MM.1S (cell line): ENCODE data around the gene IL1A.

Experiments used
- EZH2 ChIP-seq: fragments of 300-600 bp; sonication (generic); optimal IDR thresholded peaks from 2 replicates; pipeline ENCODE3; 2017; ENCODE audit warnings: low read depth, mild to moderate bottlenecking, antibody characterized with exemption, low read length, mixed read lengths
- EZH2phosphoT487 ChIP-seq: fragments of 300-600 bp; sonication (generic); IDR thresholded peaks from 2 replicates; pipeline ENCODE4 v1.6.1; 2018; ENCODE audit warnings: antibody characterized with exemption, low read length
- TF ChIP-seq, protein P1 (sequence below): fragments of 300-600 bp; sonication (generic); IDR thresholded peaks from 2 replicates; pipeline ENCODE4 v1.5.1; 2016; ENCODE audit warnings: antibody characterized with exemption, low read length, mixed read lengths

DNA sequence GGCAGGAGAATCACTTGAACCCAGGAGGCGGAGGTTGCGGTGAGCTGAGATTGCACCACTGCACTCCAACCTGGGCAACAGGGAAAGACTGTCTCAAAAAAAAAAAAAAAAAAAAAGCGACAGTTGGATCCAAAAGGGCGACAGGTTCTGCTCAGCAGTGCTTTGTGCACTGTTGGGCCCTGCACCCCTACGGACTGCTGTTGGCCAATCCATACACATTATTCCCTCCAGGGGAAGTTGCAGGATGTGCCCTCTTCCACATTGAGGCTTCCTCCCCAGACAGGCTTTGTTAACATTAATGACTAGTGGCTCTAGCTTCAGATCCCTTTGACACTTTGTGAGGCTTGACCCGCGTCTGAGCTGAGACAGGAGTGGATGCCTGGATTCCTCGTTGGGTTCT is 54.1 kb downstream of the IL1A start:
- TF ChIP-seq, protein P1, sequence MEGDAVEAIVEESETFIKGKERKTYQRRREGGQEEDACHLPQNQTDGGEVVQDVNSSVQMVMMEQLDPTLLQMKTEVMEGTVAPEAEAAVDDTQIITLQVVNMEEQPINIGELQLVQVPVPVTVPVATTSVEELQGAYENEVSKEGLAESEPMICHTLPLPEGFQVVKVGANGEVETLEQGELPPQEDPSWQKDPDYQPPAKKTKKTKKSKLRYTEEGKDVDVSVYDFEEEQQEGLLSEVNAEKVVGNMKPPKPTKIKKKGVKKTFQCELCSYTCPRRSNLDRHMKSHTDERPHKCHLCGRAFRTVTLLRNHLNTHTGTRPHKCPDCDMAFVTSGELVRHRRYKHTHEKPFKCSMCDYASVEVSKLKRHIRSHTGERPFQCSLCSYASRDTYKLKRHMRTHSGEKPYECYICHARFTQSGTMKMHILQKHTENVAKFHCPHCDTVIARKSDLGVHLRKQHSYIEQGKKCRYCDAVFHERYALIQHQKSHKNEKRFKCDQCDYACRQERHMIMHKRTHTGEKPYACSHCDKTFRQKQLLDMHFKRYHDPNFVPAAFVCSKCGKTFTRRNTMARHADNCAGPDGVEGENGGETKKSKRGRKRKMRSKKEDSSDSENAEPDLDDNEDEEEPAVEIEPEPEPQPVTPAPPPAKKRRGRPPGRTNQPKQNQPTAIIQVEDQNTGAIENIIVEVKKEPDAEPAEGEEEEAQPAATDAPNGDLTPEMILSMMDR, result no peak
- TF ChIP-seq EZH2, result no peak
- no peak for TF ChIP-seq EZH2phosphoT487
